ENCODE data around the gene ABTB1. TPM values are rescaled to one million over a fixed set of nuclear protein-coding genes. Genes with fewer than 3 reads are reported as not detected.
"Not testable (repeated sequence)": the region's sequence is repeated elsewhere in the genome, so short reads cannot be mapped to it uniquely, and the experiment has no call there.

ABTB1 gene
- total RNA-seq, 1 donor from 2014 or later = 34.2 TPM

DNA sequence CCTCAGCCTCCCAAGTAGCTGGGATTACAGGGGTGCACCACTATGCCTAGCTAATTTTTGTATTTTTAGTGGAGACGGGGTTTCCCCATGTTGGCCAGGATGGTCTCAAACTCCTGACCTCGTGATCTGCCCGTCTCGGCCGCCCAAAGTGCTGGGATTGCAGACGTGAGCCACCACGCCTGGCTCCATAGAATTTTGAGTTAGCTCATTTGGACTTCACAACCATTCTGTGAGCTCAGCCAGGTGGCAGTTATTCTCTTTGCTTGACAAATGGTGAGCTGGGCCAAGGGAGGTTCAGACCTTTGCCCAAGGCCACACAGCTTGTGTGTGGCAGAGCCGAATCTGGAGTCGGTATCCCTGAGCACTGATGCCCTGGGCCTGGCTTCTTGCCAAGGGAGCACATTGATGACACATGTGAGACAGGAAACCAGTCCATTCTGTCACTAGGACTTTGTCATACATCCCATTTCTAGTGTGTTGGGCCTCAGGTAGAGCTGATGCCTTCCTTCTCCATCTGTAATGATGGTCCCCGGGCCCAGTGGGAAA, 26.2 kb upstream of the ABTB1 start:
- intact Hi-C loops (cut with micrococcal nuclease) = no loop called here
- ATAC-seq (no peak), DNase-seq (no peak)

DNA sequence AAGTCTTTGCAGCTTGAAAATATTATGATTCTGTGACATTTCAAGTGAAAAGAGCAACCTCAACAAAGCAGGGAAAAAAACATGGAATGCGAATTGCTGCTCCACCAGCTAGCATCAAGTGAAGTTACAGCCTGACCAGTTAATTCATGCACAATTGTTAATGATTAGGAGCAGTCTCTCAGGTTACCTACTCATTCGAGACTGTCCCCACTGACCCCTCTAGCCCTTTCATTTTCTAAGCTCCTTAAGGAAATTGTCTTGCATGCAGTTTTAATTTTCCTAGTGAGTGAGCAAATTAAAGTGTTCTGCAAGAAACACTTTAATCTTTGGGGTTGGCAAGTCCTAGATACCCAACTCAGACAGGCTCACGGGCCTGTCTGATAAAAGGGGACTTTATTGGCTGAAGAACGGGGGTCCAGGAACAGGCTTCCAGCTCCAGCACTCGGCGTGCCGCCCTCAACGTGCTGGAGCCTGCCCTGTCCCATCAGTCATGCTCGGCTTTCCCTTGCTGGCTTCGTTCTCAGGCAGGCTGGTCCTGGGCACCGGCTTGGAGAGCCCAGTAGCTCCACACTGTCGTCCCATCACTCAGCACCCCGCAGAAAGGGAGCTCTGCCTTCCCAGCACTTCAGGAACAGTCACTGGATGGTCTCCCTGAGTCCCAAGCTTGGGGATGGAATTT, 25.4 kb upstream of the ABTB1 start:
- DNase-seq = no peak
- no peak for ATAC-seq
- intact Hi-C loops (cut with micrococcal nuclease) = no loop called here

DNA sequence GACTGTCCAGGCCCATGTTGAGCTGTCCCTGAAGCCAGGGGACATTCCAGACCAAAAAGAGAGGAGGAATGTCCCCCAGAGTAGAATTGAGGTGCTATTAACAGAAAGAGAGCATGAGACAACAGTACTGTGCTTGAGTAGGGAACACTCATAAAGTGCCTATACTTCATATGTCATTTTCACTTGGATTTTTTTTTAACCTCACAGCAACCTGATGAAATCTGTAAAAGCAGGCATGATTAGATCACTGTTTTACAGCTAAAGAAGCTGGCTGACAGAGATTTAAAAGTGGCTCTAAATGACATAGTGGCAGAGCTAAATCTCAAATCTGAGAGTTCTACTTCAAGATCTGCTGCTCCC, 24.9 kb upstream of the ABTB1 start:
- intact Hi-C loops (cut with micrococcal nuclease) = no loop called here
- ATAC-seq = no peak
- DNase-seq = no peak

DNA sequence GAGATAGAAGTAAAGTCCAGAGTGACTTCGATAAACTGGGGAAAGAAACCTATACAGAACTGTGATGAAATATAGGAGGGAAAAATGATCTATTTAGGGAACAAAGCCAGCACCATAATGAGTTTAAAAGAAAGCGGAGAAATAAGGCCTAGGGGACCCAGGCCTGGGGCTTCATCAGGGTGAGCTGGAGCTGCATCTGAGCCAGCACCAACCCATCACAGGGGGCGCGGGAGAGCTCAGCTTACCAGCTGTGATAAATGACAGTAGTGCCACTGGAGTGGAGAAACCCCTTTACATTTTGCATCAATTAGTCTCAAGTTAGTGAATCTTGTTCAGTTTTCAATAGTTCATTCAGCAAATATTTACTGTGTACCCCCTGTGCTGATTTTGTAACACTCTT, 22.5 kb upstream of the ABTB1 start:
- no peak for ATAC-seq
- no peak for DNase-seq
- intact Hi-C loops (cut with micrococcal nuclease) = loop anchor here (10.0 kb wide), 1 partner anchor 185 kb away; no protein-coding TSS in a partner anchor

DNA sequence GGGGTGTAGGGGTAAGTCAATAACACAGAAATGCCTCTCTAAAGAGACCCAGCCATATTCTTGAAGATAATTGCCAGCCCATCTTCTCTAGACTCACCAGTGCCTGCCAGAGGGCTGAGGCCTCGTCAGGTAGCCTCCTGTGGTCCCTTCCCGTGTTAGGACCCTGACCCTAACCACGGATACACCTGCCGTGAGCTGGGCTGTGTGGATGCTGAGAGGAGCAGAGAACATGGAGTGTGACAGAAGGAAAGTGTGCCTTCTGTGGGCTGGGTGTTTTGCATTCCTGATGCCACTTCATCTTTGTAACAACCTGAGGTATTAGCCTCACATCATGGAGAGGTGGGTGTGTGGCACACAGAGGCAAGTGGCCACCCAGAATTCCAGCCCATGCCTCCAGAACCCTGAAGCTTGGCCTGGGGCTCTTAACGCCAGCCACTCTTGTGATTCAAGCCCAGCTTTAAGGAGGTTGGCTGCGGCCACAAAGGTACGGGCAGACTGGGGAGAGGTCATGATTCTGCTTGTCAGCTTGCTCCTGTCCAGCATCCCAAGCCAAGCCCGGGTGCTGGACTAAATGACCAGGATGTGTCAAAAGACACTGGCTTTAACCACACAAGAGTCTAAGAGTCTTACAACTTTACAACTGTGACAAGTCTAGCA, 21.1 kb upstream of the ABTB1 start:
- ATAC-seq = no peak
- no peak for DNase-seq
- intact Hi-C loops (cut with micrococcal nuclease) = loop anchor here (2.0 to 10.0 kb wide), 2 partner anchors 183 to 319 kb away; no protein-coding TSS in a partner anchor

DNA sequence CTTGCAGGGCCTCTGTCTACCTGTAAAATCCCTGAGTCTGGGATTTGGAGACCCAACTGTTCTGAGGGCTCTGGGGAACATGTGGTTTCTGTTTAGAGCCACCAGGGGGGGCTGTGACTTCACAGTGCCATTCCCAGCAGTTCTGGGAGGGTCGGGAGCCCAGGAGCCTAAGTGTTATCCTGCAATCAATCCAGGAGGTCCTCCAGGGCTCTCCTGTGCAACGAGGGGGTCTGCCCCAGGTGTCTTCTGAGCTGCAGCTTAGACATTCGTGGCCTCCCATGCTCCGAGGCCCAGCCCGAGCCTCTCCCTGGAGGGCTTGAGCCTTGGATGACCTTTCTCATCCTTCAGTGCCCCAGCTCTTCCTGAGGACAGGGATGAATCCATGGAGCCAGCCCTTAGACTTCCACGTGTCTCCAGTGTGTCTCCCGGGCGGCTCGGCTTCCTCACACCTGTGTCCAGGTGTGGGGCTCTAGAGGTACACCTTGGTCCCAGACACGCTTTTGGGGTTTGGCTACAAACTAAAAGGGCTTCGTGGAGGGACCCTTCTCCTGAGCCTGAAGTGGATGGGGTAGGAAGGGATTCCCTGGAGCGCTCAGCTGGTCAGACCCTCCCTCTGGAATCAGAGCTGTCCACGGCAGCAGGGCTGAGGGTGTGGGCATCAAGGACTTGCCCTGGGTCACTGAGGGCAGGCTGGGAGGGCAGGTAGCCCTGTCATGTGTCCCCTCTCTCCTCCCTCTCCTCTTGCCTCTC, 20.3 kb upstream of the ABTB1 start:
- ATAC-seq (peak; percentile 91), DNase-seq (peak; percentile 68)
- intact Hi-C loops (cut with micrococcal nuclease) = loop anchor here (2.0 to 10.0 kb wide), 2 partner anchors 182 to 318 kb away; no protein-coding TSS in a partner anchor

DNA sequence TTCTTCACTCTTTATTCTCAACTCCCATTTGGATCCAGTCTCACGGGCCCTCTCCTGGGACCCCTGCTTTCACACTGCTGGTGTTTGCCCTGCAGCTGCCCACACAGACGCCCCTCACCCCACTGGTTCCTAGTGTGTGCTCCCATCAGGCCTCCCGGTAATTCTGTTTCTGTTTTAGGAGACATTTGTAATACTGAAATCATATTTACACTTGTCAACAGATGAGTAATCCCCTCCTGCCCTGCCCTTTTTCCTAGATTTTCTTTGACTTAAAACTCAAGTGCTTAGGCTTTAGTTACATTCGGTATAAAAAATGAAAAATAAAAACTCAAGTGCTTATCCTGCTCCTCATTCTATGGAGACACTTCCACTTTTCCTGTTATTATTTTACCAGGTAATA, 18.4 kb upstream of the ABTB1 start:
- DNase-seq = no peak
- ATAC-seq = no peak

DNA sequence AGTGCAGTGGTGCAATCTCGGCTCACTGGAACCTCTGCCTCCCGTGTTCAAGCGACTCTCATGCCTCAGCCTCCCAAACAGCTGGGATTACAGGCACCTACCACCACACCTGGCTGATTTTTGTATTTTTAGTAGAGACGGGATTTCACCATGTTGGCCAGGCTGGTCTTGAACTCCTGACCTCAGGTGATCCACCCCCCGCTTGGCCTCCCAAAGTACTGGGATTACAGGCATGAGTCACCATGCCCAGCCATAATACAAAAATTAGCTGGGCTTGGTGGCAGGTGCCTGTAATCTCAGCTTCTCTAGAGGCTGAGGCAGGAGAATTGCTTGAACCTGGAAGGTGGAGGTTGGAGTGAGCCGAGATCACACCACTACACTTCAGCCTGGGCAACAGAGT, 17.8 kb upstream of the ABTB1 start:
- intact Hi-C loops (cut with micrococcal nuclease) = loop anchor here (10.0 kb wide), 1 partner anchor 180 kb away; no protein-coding TSS in a partner anchor
- not testable (repeated sequence) for ATAC-seq, DNase-seq

More for the DNA sequence above, 18.4 kb upstream of the ABTB1 start:
- intact Hi-C loops (cut with micrococcal nuclease) = loop anchor here (10.0 kb wide), 1 partner anchor 180 kb away; no protein-coding TSS in a partner anchor

DNA sequence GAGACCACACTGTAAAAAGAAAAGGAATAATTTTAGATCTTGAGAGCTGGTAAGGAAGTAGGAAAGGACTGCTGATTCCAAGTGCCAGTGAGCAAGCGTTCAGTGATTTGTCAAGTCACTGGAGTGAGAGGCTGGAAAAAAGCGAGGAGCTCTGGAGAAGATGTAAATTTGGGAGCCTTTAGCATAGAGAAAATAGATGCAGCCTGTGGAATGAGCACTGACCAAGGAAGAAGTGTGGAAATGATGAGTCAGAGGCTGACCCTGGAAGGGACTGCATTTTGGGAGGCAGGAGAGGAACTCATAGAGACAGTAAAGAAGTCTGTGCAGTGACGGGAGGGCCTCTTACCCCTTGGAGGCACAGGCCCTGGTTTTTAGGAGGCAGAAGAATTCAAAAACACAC, 17.1 kb upstream of the ABTB1 start:
- intact Hi-C loops (cut with micrococcal nuclease) = loop anchor here (10.0 kb wide), 1 partner anchor 179 kb away; no protein-coding TSS in a partner anchor
- ATAC-seq (no peak), DNase-seq (no peak)

DNA sequence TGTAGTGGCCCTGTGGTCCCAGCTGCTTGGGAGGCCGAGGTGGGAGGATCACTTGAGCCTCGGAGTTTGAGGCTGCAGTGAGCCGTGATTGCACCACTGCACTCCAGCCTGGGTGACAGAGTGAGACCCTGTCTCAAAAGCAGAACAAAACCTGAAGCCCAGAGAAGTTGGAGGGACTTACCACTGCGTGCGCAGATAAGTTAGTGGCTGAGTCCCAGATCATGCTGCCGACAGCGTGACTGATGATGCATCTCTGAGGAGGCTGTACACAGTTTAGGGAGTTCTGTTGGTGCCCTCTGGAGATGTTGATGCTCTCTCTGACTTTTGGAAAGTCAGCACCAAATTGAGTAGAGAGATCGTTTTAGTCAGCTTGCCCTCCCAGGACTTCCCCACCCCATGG, 15.8 kb upstream of the ABTB1 start:
- intact Hi-C loops (cut with micrococcal nuclease) = loop anchor here (10.0 kb wide), 1 partner anchor 178 kb away; no protein-coding TSS in a partner anchor
- no peak for DNase-seq
- ATAC-seq = no peak

DNA sequence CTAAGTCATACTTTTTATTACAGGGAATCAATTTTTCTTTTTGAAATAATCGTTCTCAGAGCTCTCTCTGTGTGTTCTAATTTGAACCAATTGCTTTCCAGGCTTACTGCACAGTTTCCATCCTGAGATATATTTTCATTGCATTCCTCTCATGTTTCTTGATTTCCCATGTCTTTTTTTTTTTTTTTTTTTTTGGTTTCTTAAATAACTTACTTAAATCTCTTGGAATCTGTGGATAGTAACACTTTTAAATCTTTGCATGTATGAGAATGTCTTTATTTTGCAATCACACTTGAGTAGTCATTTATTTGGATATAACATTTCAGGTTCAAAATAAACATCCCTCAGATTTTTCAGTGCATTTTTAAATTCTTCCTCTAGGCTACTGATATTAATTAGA, 14.5 kb upstream of the ABTB1 start:
- no peak for ATAC-seq
- intact Hi-C loops (cut with micrococcal nuclease) = loop anchor here (10.0 kb wide), 1 partner anchor 177 kb away; no protein-coding TSS in a partner anchor
- DNase-seq = no peak

DNA sequence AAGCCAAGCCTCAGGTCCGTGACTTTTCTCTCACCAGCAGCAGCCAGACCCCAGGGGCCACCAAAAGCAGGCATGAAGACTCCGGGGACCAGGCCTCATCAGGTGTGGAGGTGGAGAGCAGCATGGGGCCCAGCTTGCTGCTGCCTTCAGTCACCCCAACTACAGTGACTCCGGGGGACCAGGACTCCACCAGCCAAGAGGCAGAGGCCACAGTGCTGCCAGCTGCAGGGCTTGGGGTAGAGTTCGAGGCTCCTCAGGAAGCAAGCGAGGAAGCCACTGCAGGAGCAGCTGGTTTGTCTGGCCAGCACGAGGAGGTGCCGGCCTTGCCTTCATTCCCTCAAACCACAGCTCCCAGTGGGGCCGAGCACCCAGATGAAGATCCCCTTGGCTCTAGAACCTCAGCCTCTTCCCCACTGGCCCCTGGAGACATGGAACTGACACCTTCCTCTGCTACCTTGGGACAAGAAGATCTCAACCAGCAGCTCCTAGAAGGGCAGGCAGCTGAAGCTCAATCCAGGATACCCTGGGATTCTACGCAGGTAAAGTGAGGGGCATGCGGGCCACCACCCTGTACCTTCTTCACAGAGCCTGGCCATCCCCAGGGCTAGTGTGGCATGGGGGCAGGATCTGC, 12.0 kb upstream of the ABTB1 start:
- no peak for ATAC-seq
- intact Hi-C loops (cut with micrococcal nuclease) = no loop called here

DNA sequence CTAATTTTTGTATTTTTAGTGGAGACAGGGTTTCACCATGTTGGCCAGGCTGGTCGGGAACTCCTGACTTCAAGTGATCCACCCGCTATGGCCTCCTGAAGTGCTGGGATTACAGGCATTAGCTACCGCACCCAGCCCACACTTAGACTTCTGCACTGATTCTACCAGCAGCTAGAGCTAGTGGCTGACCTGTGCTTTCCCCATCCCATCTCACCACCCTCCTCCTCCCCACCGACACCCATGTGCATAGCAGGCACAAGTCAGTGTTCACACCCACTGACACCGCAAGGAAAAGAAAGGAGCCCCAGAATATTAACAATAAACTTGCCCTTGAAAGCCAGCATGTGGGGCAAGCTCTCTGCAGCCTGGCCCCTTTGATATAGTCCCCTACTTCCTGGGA, 11.2 kb upstream of the ABTB1 start:
- ATAC-seq = no peak
- DNase-seq = no peak
- intact Hi-C loops (cut with micrococcal nuclease) = no loop called here

More for the DNA sequence above, 12.0 kb upstream of the ABTB1 start:
- no peak for DNase-seq

DNA sequence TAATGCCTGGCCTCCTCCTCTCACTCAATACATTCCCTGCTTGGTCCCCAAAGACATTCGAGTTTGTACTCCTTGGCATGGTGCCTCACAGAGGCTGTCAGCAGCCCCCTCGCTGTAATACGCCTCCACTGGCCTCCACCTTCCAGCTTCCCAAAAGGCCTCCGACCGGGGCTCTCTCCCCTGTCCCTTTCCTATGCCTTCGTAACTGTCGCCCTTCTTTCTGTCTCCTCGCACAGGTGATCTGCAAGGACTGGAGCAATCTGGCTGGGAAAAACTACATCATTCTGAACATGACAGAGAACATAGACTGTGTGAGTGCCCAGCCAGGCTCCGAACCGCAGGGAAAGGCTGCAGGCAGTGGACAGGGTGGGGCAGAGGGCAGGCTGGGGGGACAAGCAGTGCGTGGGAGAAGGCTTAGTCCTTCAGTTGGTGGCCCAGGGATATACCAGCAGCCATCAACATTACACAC, 10.7 kb upstream of the ABTB1 start:
- ATAC-seq (peak; percentile 28), DNase-seq (no peak)
- intact Hi-C loops (cut with micrococcal nuclease) = no loop called here

DNA sequence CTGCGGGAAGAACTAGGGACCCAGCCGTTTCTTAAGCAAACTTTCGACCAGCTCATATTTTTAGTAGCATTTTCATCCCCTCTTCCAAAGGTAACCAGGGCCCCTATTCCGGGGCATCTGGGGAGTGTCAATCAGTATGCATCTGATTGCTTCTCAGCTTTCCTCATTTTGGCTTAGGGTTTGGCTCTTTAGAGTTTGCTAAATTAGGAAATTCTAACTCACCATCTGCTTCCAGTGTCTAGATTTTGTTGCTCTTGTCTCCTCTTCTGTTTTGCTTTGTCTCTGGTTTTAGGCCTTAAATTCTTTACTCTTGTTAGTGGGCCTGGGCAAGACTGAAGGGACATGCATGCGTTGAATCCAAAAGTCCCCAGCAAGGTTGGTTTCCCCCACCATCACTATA, 9.6 kb upstream of the ABTB1 start:
- intact Hi-C loops (cut with micrococcal nuclease) = no loop called here
- ATAC-seq (no peak), DNase-seq (no peak)

DNA sequence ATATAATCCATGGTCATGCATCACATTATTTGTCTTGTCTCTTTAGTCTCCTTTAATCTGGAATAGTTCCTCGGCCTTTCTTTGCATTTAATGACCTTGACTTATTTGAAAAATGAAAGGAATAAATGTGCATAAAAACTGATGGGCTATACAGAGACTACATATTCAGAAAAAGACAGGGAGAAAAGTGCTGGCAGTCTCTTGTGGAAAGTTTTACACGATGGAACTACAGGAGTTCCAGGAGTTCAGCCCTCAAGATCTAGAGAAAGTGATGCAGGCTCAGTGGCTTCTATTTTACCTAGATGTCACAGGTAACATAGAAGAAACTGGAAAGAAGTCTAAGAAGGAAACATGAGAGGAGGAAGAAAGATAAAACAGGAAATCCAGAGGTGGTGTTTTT, 7.6 kb upstream of the ABTB1 start:
- DNase-seq = no peak
- intact Hi-C loops (cut with micrococcal nuclease) = no loop called here
- no peak for ATAC-seq

DNA sequence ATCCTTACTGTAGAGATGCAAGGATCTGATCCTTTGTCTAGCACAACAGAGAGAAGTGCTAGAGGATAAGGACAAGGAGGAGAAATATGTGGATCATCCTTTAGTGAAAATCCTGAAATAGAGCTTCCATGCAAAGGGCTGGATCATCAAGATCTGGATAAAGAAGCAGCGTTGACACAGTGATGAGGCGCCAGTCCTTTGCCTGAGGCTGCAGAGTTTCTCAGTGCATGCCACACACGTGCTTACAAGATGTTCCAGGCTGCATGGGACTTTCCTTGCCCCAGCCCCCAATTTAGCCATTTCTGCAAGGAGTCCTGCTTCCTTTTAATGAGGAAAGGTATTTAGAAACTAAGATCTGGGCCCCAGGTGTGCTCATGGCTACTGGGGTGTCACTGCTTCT, 7.2 kb upstream of the ABTB1 start:
- no peak for ATAC-seq
- intact Hi-C loops (cut with micrococcal nuclease) = no loop called here
- DNase-seq = no peak

DNA sequence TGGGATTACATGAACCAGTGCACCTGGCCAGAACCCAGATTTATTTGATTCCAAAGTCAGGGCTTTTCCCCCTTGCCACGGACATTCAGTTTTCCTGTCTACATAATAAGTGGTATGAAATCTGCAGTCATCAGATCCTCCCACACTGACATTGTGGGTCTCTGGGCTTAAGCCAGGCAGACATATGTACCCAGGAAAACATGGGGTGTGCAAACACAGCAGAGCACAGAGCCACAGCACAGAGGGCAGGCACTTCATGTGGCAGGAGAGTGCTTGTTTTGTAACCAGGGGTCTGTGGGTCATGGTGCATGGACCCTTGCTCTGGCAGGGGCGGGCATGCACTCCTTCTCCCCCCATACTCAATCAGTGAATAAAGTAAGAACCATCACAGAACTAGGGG, 6.1 kb upstream of the ABTB1 start:
- DNase-seq (no peak), ATAC-seq (no peak)
- intact Hi-C loops (cut with micrococcal nuclease) = no loop called here

DNA sequence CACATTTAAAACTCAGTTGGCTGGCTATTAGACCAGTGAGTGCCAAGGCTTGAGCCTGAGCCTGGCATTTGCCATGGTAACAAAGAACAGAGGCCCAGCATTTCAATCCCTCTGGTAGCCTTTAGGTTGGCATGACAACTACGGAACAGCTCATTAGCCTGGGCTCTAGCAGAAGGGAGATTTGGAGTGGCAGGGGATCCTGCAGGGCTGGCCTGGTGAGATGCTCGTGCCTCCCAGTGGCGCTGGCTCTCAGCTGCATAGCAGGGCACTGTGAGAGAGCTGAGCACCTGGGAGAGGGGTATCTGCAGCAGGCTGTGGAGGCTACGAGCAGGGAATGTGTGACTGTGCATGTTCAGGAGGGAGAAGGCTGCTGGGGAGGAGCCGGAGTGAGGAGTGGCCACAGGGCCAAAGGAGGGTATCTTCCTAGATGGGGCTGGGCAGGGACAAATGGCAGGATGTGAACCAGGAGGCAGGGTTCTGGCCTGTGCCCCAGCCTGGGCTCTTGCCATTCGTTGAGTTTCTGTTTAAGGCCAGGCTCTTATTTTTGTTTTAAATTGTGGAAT, 5.6 kb upstream of the ABTB1 start:
- intact Hi-C loops (cut with micrococcal nuclease) = no loop called here
- ATAC-seq (no peak), DNase-seq (no peak)

Data from left ventricle myocardium superior (tissue), 1 donor.